ENCODE data around the gene DNAJC6. TPM values are rescaled to one million over a fixed set of nuclear protein-coding genes. Genes with fewer than 3 reads are reported as not detected.

Gene DNAJC6
- total RNA-seq, 6 donors from 2014 or later: 3.5 to 5.9 (median 5.2) TPM

GRCh38 chr1:65341381-65341780 is 32.0 kb downstream of the DNAJC6 start:
- H3K27ac ChIP-seq: no peak overlapping the region
- DNase-seq (no peak), ATAC-seq (ENCODE audit: low FRiP score in 2 of 2) (no peak)
- TF ChIP-seq EP300 (IDR thresholded peaks at IDR 0.05) (no peak), POLR2A (IDR thresholded peaks at IDR 0.05) (no peak)
- no peaks in the 10 kb centered on the region for H3K36me3 ChIP-seq
- H3K9me3 ChIP-seq: no peaks in the 10 kb centered on the region
- WGBS, 2 donors: 81 to 88% methylated on average over 1 of the region's 1 CpG
- no peaks in the 10 kb centered on the region for H3K27me3 ChIP-seq
- no peaks in the 10 kb centered on the region for H3K4me1 ChIP-seq
- H3K4me3 ChIP-seq: no peak overlapping the region

DNA sequence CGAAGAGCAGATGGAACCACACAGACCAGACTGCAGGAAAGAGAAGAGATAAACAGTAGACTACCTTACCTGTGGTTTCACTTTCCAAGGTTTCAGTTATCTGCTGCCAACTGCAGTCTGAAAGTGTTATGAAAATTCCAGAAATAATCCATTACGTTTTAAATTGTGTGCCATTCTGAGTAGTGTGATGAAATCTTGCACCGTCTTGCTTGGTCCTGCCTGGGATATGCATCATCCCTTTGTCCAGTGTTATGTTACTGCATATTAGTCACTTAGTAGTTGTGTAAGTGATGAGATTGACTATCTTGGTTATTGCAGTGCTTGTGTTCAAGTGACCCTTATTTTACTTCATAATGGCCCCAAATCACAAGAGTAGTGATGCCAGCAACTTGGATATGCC is 33.9 kb downstream of the DNAJC6 start:
- H3K27ac ChIP-seq: no peak overlapping the region
- no peaks in the 10 kb centered on the region for H3K36me3 ChIP-seq
- no peak overlapping the region for H3K4me3 ChIP-seq
- WGBS, 2 donors: 76% methylated on average over 3 of the region's 3 CpGs
- no peak for ATAC-seq (ENCODE audit: low FRiP score in 2 of 2)
- H3K9me3 ChIP-seq: no peaks in the 10 kb centered on the region
- no peak for DNase-seq
- TF ChIP-seq POLR2A (IDR thresholded peaks at IDR 0.05) (no peak), EP300 (IDR thresholded peaks at IDR 0.05) (no peak), POLR2AphosphoS5 (IDR thresholded peaks at IDR 0.05) (no peak)
- TF ChIP-seq, protein P1, sequence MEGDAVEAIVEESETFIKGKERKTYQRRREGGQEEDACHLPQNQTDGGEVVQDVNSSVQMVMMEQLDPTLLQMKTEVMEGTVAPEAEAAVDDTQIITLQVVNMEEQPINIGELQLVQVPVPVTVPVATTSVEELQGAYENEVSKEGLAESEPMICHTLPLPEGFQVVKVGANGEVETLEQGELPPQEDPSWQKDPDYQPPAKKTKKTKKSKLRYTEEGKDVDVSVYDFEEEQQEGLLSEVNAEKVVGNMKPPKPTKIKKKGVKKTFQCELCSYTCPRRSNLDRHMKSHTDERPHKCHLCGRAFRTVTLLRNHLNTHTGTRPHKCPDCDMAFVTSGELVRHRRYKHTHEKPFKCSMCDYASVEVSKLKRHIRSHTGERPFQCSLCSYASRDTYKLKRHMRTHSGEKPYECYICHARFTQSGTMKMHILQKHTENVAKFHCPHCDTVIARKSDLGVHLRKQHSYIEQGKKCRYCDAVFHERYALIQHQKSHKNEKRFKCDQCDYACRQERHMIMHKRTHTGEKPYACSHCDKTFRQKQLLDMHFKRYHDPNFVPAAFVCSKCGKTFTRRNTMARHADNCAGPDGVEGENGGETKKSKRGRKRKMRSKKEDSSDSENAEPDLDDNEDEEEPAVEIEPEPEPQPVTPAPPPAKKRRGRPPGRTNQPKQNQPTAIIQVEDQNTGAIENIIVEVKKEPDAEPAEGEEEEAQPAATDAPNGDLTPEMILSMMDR (IDR thresholded peaks at IDR 0.05): no peak
- no peaks in the 10 kb centered on the region for H3K27me3 ChIP-seq
- H3K4me1 ChIP-seq: no peaks in the 10 kb centered on the region

- Histone ChIP-seq H3K9me3 (no peaks in the 10 kb centered on the region), H3K27me3 (no peaks in the 10 kb centered on the region), H3K27ac (no peak overlapping the region), H3K4me1 (no peaks in the 10 kb centered on the region), H3K36me3 (no peaks in the 10 kb centered on the region), H3K4me3 (no peak overlapping the region)
- TF ChIP-seq POLR2A (IDR thresholded peaks at IDR 0.05): no peak
- TF ChIP-seq EP300 (IDR thresholded peaks at IDR 0.05): no peak
- TF ChIP-seq, protein P1 (IDR thresholded peaks at IDR 0.05): no peak
- TF ChIP-seq POLR2AphosphoS5 (IDR thresholded peaks at IDR 0.05): no peak
- no peak for DNase-seq
- WGBS, 2 donors: 78 to 88% methylated on average over 3 of the region's 3 CpGs
- no peak for ATAC-seq (ENCODE audit: low FRiP score in 2 of 2)
These were observed 35.0 kb downstream of the DNAJC6 start for GRCh38 chr1:65344171-65344814.

DNA sequence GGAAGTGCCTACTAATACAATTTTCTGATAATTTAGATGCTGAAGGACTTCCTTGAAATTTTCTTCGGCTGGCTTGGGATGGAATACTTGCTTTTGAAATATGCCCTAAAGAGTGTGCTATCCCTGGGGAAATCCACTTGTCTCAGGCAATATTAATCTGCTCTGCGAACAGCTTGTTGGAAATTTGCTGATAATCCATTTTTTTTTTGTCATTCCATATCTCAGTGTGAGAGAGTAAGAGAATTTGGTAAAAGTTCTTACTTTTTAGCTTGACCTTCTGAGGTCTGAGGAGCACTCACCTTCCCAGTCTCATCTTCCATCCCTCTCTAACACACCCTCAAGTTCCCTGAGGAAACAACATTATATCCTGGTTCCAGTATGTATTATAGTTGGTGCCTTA is 36.8 kb downstream of the DNAJC6 start:
- Histone ChIP-seq H3K4me1 (no peaks in the 10 kb centered on the region), H3K9me3 (no peaks in the 10 kb centered on the region), H3K36me3 (no peaks in the 10 kb centered on the region), H3K27ac (no peak overlapping the region), H3K4me3 (no peak overlapping the region), H3K27me3 (no peaks in the 10 kb centered on the region)
- ATAC-seq (ENCODE audit: low FRiP score in 2 of 2) (no peak), DNase-seq (no peak)
- no peak for TF ChIP-seq EP300 (IDR thresholded peaks at IDR 0.05)
- TF ChIP-seq, protein P1 (IDR thresholded peaks at IDR 0.05): no peak
- no peak for TF ChIP-seq POLR2AphosphoS5 (IDR thresholded peaks at IDR 0.05)
- no peak for TF ChIP-seq POLR2A (IDR thresholded peaks at IDR 0.05)
- 92 to 97% methylated on average over 2 of the region's 2 CpGs for WGBS, 2 donors

DNA sequence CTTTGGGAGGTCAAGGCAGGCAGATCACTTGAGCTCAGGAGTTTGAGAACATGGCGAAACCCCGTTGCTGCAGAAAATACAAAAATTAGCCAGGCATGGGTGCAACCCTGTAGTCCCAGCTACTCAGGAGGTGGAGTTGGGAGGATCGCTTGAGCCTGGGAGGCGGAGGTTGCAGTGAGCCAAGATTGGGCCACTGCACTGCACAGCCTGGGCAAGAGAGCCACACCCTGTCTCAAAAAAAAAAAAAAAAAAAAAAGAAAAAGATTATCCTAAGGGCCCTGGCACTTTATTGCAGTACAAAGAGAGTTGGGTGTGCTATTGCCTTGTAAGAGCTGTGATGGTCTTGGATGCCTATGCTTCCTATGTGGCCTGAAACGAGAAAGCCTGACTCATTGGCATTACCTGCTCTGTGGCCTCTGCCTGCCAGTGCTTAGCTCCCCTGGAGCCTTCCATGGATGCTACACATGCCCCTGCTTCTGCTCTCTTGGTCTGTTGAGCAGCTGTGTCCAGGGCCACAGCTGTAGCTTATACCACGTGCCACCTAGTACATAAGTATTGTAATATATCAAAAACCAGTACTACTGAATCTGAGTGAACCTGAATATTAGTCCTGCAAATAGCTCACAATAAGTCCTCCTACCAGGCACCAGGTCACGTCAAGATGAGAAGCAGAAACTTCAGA is 45.8 kb downstream of the DNAJC6 start:
- no peak for ATAC-seq (ENCODE audit: low FRiP score in 2 of 2)
- TF ChIP-seq POLR2AphosphoS5 (IDR thresholded peaks at IDR 0.05): no peak
- TF ChIP-seq POLR2A (IDR thresholded peaks at IDR 0.05): no peak
- TF ChIP-seq, protein P1 (IDR thresholded peaks at IDR 0.05): no peak
- TF ChIP-seq EP300 (IDR thresholded peaks at IDR 0.05): no peak
- 90 to 98% methylated on average over 5 to 7 of the region's 7 CpGs for WGBS, 2 donors

More for the DNA sequence above, 45.8 kb downstream of the DNAJC6 start:
- Histone ChIP-seq H3K9me3 (no peaks in the 10 kb centered on the region), H3K4me3 (no peak overlapping the region), H3K4me1 (no peaks in the 10 kb centered on the region), H3K36me3 (no peaks in the 10 kb centered on the region), H3K27me3 (no peaks in the 10 kb centered on the region), H3K27ac (no peak overlapping the region)
- DNase-seq: no peak
